Gastrocnemius medialis (tissue), 4 donors: ENCODE measurements around the gene HIBCH.

Experiments
- POLR2A ChIP-seq, 2 donors: fragments of 450-650 bp; IDR thresholded peaks; one replicate each; pipeline ENCODE4 v1.6.1; 2017; ENCODE audit warnings: antibody characterized with exemption in 2 of 2, mild to moderate bottlenecking in 2 of 2, moderate library complexity in 2 of 2
- TF ChIP-seq, protein P1 (sequence below), 5 experiments: fragments of 450-650 bp in 3 of 5; fragments of 200-600 bp in 2 of 5; sonication (generic) in 2 of 5; IDR thresholded peaks in 4 of 5; conservative IDR thresholded peaks in 1 of 5; 1 replicate in 4 of 5; 2 replicates in 1 of 5; pipeline ENCODE4 v1.5.1; 2016 to 2019; ENCODE audit warnings: antibody characterized with exemption in 5 of 5, mild to moderate bottlenecking in 3 of 5, moderate library complexity in 3 of 5

DNA sequence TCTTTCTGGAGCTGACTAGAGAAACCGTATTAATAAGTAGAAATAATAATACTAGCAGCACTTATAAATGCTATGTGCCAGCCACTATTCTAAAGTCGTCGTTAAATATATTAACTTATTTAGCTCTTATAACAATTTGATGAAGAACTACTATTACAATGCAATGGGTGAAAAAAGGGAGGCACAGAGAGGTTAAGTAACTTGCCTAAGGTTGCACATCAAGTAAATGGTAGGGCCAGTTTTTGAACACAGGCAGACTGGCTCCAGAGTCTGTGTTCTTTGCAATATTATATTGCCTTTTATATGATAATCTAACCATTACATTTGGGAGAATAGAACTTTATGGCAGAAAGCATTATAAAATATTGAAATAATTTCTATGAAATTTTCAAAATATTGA is 41.3 kb upstream of the HIBCH start:
- no peak for TF ChIP-seq POLR2A (IDR thresholded peaks at IDR 0.05)
- TF ChIP-seq, protein P1, sequence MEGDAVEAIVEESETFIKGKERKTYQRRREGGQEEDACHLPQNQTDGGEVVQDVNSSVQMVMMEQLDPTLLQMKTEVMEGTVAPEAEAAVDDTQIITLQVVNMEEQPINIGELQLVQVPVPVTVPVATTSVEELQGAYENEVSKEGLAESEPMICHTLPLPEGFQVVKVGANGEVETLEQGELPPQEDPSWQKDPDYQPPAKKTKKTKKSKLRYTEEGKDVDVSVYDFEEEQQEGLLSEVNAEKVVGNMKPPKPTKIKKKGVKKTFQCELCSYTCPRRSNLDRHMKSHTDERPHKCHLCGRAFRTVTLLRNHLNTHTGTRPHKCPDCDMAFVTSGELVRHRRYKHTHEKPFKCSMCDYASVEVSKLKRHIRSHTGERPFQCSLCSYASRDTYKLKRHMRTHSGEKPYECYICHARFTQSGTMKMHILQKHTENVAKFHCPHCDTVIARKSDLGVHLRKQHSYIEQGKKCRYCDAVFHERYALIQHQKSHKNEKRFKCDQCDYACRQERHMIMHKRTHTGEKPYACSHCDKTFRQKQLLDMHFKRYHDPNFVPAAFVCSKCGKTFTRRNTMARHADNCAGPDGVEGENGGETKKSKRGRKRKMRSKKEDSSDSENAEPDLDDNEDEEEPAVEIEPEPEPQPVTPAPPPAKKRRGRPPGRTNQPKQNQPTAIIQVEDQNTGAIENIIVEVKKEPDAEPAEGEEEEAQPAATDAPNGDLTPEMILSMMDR (IDR thresholded peaks at IDR 0.05 in 4 of 5, conservative IDR thresholded peaks at IDR 0.05 in 1 of 5): no peak
